ENCODE measurements around the gene EMILIN1.

The EMILIN1 gene

DNA sequence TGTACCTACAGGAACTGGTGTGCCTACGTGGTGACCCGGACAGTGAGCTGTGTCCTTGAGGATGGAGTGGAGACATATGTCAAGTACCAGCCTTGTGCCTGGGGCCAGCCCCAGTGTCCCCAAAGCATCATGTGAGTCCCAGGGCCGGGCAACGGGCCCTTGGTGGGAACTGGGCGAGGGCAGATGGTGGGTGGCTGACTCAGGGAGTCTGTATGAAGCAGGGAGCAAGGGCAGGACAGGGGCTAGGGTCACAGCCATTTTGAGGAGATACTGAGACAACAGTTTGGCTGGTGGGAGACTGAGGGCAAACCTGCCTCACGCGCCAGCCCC is 1.7 kb downstream of the EMILIN1 start:
- no peak for DNase-seq (ENCODE audit: low read depth, low spot score)

DNA sequence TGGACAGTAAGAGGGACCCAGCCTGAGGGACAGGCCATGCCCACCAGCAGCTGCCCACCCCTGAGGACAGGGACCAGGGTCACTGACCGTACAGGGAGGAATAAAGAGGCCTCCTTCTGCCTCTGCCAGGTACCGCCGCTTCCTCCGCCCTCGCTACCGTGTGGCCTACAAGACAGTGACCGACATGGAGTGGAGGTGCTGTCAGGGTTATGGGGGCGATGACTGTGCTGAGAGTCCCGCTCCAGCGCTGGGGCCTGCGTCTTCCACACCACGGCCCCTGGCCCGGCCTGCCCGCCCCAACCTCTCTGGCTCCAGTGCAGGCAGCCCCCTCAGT is 2.2 kb downstream of the EMILIN1 start:
- DNase-seq (ENCODE audit: low read depth, low spot score): no peak

DNA sequence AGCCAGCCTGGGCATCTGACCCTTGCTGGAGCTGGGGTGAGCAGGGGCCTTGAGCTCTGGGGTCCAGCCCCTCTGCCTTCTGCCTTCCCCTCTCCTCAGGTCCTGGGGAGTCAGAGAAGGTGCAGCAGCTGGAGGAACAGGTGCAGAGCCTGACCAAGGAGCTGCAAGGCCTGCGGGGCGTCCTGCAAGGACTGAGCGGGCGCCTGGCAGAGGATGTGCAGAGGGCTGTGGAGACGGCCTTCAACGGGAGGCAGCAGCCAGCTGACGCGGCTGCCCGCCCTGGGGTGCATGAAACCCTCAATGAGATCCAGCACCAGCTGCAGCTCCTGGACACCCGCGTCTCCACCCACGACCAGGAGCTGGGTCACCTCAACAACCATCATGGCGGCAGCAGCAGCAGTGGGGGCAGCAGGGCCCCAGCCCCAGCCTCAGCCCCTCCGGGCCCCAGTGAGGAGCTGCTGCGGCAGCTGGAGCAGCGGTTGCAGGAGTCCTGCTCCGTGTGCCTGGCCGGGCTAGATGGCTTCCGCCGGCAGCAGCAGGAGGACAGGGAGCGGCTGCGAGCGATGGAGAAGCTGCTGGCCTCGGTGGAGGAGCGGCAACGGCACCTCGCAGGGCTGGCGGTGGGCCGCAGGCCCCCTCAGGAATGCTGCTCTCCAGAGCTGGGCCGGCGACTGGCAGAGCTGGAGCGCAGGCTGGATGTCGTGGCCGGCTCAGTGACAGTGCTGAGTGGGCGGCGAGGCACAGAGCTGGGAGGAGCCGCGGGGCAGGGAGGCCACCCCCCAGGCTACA is 3.8 kb downstream of the EMILIN1 start:
- DNase-seq (ENCODE audit: low read depth, low spot score): no peak

DNA sequence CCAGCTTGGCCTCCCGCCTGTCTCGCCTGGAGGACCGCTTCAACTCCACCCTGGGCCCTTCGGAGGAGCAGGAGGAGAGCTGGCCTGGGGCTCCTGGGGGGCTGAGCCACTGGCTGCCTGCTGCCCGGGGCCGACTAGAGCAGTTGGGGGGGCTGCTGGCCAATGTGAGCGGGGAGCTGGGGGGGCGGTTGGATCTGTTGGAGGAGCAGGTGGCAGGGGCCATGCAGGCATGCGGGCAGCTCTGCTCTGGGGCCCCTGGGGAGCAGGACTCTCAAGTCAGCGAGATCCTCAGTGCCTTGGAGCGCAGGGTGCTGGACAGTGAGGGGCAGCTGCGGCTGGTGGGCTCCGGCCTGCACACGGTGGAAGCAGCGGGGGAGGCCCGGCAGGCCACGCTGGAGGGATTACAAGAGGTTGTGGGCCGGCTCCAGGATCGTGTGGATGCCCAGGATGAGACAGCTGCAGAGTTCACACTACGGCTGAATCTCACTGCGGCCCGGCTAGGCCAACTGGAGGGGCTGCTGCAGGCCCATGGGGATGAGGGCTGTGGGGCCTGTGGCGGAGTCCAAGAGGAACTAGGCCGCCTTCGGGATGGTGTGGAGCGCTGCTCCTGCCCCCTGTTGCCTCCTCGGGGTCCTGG is 4.5 kb downstream of the EMILIN1 start:
- no peak for DNase-seq (ENCODE audit: low read depth, low spot score)

DNA sequence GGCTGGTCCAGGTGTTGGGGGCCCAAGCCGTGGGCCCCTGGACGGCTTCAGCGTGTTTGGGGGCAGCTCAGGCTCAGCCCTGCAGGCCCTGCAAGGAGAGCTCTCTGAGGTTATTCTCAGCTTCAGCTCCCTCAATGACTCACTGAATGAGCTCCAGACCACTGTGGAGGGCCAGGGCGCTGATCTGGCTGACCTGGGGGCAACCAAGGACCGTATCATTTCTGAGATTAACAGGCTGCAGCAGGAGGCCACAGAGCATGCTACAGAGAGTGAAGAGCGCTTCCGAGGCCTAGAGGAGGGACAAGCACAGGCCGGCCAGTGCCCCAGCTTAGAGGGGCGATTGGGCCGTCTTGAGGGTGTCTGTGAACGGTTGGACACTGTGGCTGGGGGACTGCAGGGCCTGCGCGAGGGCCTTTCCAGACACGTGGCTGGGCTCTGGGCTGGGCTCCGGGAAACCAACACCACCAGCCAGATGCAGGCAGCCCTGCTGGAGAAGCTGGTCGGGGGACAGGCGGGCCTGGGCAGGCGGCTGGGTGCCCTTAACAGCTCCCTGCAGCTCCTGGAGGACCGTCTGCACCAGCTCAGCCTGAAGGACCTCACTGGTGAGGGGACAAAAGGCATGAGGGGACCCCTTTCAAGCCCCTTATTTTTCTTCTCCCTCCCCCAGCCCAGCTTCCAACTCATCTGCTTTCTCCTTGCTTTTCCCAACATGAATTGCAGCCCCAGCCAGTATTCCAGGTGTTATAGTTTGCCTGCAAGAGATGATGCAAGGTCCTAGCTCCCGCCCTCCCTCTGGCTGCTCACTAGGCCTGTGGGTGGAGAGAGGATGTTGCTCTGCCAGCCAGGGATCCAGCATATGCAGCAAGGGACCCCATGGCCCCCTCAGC is 5.2 kb downstream of the EMILIN1 start:
- no peak for DNase-seq (ENCODE audit: low read depth, low spot score)

DNA sequence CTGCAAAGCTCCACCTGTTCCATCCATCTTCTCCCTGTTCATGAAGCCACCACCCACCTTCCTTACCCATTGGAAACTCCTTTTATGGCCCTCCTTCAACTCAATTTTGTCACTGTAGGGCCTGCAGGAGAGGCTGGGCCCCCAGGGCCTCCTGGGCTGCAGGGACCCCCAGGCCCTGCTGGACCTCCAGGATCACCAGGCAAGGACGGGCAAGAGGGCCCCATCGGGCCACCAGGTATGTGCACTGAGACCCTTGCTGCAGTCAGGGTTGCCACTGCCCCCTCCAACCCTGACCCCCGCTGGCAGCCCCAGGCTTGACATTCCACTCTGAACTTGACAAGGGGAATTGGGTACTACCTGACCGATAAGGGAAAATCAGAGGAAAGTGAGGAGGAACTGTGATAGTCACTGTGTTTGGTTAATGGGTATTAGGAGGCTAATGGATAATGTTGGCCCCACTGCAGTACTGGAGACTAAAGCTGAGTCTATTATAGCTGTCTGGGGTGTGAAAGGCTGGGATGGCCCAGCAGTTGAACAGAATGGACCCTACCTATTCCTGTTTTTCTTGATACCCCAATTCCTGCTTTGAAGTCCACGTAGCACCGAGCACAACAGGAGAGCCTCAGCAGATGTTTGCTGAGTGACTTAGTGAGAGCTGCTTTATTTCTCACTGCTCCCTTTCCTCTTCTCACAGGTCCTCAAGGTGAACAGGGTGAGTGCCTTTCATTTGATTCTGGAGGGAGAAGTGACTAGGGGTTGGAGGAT is 6.1 kb downstream of the EMILIN1 start:
- no peak for DNase-seq (ENCODE audit: low read depth, low spot score)

DNA sequence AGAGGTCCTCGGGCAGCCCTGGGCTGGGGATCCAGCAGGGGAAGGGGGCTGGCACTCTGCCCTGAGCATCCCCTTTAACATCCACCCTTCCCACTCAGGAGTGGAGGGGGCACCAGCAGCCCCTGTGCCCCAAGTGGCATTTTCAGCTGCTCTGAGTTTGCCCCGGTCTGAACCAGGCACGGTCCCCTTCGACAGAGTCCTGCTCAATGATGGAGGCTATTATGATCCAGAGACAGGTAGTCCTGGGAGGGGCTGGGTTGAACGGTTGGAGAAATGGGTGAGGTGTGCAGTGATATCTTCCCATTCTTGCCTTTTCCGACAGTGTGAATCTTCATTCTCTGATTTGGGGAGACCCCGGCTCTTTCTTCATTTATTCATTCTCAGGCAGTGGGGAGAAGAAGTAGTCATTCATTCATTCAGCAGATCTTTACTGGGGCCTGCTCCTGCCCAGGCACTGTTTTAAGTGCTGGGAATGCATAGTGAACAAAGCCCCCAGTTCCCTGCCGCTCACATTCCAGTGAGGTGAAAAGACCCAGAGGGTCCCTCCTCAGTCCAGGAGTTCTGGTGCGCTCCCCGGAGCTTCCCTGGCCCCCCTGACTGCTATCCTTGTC is 6.8 kb downstream of the EMILIN1 start:
- DNase-seq (ENCODE audit: low read depth, low spot score): no peak

DNA sequence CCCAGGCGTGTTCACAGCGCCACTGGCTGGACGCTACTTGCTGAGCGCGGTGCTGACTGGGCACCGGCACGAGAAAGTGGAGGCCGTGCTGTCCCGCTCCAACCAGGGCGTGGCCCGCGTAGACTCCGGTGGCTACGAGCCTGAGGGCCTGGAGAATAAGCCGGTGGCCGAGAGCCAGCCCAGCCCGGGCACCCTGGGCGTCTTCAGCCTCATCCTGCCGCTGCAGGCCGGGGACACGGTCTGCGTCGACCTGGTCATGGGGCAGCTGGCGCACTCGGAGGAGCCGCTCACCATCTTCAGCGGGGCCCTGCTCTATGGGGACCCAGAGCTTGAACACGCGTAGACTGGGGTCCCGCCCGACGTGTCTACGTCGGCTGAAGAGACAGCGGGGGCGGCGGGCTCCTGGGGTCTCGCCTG is 7.3 kb downstream of the EMILIN1 start:
- no peak for DNase-seq (ENCODE audit: low read depth, low spot score)

DNA sequence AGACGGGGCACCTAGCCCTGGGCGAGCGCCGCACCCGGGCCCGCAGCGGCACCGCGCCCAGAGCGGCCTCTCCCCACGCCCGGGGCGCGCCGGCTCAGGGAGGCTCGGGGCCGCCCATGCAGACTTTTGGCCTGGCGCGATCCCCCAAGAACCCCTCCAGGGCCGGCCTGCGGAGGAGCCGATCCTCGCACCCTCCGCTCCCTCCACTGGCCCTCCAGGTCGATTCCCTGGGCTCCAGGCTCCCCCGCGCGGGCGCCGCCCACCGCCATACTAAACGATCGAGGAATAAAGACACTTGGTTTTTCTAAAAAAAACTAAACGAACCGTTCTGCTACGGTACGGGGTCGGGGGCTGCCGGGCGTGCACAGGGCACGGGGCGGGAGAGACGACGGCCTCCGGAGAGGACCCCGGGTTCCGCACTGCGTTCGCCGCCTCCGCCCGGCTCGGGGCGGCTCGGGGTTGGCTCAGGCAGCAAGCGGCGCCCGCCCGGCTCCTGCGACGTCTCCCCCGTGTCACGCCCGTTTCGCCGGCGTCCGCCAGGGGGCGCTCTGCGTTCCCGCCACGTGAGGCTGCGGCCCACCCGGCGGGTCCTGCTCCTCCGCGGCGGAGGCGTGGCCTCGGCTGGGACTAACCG is 7.8 kb downstream of the EMILIN1 start:
- peak; percentile 97 for DNase-seq (ENCODE audit: low read depth, low spot score)

DNA sequence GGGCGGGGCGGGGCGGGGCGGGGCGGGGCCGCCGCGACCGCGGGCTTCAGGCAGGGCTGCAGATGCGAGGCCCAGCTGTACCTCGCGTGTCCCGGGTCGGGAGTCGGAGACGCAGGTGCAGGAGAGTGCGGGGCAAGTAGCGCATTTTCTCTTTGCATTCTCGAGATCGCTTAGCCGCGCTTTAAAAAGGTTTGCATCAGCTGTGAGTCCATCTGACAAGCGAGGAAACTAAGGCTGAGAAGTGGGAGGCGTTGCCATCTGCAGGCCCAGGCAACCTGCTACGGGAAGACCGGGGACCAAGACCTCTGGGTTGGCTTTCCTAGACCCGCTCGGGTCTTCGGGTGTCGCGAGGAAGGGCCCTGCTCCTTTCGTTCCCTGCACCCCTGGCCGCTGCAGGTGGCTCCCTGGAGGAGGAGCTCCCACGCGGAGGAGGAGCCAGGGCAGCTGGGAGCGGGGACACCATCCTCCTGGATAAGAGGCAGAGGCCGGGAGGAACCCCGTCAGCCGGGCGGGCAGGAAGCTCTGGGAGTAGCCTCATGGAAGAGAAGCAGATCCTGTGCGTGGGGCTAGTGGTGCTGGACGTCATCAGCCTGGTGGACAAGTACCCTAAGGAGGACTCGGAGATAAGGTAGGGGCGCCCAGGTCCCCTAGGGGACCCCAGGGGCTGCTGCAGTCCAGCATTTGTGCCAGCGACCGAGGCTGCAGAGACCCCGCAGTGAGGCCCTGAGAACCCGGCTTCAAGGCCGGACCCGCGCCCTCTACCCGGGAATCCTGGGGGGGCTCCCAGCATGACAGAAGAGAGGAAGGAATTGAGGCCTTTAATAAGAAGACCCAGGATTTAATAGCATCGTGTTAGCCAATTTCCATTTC is 8.5 kb downstream of the EMILIN1 start, which contains the start of gene KHK:
Gene KHK (plus strand): TSS at position 49 of the 870 bp plus-strand sequence. CDS start 488 bp downstream, at position 537.
- DNase-seq (ENCODE audit: low read depth, low spot score): no peak

DNA sequence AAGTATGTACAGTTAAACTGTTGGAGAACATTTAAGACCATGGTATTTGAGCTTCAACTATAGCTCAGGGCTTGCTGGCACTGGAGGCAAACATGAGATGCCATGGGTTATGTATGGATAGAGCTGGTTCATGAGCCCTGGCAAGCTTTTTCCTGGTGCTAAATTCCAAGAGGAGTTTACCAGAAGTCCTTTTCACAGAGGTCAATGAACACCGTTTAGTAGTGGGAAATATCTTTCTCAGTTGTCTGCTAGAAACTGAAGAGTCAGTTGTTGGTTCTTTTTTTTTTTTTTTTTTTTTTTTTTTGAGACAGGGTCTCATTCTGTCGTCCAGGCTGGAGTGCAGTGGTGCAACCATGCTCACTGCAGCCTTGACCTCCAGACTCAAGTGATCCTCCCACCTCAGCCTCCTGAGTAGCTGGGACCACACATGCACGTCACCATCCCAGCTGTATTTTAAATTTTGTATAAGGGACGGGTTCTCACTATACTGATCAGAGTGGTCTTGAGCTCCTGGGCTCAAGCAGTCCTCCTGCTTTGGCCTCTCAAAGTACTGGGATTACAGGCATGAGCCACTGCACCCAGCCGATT is 9.5 kb downstream of the EMILIN1 start:
- DNase-seq (ENCODE audit: low read depth, low spot score): no peak

DNA sequence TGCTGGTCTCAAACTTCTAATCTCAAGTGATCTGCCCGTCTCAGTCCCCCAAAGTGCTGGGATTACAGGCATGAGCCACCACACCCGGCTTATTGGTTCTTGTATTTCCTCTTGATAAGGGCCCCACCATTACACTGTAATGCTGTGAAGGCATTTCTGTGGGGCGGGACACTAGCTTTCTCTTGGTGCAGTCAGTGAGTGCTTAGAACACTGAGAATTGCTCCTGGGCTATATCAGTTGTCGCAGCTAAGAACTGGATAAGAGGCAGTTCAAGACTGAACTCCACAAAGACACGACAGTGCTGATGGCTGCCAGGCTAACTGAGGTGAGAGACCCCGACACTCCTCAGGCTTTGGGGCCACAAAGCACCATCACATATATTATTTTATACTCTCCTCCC is 10.2 kb downstream of the EMILIN1 start:
- no peak for DNase-seq (ENCODE audit: low read depth, low spot score)

DNA sequence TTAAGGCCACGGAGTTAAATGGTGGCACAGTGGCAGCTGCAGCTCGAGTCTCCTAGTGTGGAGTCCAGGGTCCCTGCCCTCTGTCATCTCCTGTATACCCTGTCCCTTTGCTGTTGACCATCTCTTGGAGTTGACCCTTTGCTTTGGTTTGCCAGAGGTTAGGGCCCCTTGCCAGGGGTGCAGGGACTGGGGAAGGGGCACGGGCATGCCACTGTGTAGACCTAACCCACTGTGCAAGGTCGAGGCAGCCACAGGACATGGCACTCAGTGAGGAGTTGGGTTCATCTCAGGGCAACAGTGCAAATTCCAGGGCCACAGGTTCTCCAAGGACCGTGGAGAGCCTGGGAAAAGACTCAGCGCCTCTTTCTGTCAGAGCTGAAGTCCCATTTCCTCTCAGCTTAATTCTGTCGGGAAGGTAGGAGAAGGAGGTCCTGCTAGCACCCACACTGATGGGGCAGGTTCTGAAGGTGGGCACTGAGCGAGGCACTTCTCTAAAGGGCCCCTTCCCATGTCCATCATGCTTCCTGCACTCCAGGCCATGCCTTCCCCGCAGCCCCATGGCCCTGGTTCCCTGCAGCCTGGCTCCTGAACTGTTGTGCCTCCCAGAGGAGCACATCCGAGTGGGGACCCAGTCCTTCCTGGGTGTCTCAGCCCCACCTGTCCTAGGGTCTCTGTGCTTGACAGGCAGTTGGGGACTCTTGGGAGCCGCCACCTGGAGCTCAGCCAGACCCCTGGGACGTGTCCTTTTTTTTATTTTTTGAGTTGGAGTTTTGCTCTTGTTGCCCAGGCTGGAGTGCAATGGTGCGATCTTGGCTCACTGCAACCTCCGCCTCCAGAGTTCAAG is 10.9 kb downstream of the EMILIN1 start:
- no peak for DNase-seq (ENCODE audit: low read depth, low spot score)

DNA sequence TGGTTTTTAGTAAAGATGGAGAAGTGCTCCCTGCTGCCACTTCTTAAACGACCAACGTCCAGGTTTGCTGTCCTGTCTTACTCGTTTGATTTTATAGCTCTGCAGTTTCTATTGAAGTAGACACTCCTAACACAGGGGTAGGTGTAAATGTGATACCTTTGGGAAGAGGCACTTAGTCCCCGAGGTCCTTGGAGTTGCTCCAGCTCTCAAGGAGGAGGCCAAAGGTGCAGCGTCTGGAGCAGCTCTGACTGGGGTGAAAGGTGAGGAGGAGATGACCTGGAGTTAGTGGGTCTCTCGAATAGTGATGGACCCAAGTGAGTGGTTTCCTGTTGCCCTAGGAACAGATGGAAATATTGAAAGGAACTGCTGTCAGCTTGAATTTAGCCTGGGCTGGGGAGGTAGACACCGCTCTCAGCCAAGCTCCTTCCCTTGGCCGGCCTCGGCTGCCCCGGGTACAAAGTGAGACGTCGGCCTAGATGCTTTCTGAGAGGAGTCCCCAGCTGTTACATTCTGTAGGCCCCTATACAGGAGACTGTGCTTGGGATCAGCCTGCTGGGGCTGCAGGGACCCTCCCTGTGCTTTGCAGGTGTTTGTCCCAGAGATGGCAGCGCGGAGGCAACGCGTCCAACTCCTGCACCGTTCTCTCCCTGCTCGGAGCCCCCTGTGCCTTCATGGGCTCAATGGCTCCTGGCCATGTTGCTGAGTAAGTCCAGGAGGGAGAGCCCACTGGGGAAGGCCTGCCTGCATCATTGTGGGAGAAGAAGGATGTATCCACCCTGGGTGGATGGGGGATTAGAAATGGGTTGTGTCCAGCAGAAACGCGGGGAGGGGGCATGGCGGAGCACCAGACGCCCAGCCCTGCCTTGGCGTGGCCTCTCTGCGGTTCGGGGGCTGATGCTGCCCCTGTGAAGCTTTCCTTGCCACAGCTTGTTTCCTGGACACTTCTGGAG is 13.6 kb downstream of the EMILIN1 start:
- DNase-seq (ENCODE audit: low read depth, low spot score): no peak

DNA sequence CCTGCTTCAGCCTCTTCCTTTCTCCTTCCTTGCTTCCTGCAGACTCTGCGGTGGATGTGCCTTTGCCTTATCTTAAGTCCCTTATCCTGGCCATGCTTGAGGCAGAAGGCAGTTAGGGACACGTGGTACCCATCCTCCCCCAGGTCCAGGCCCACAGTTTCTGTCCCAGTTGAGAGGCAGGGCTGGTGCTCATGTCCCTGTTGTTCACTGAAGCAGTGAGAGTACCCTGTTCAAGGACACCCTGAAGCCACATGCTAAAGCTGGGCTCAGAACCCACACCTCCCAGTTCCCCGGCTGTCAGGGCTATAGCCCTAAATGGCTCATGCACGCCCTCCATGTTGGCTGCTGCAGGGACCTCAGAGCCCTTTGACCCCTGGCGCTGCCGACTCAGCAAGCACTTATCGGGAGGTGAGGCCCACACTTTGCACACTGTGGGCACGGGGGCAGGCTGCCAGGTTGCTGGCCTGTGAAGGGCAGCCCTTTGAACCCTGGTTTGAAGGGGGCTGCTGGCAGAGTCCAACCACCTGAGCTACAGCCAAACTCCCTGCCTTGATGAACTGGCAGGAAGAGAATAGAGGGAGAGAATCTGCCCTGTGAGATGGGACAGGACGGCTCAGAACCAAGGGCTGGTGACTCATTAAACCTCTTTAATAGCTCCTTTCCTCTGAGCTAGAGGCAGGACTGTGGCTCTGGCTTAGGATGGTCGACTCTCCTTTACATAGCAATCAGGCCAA is 14.4 kb downstream of the EMILIN1 start:
- no peak for DNase-seq (ENCODE audit: low read depth, low spot score)

DNA sequence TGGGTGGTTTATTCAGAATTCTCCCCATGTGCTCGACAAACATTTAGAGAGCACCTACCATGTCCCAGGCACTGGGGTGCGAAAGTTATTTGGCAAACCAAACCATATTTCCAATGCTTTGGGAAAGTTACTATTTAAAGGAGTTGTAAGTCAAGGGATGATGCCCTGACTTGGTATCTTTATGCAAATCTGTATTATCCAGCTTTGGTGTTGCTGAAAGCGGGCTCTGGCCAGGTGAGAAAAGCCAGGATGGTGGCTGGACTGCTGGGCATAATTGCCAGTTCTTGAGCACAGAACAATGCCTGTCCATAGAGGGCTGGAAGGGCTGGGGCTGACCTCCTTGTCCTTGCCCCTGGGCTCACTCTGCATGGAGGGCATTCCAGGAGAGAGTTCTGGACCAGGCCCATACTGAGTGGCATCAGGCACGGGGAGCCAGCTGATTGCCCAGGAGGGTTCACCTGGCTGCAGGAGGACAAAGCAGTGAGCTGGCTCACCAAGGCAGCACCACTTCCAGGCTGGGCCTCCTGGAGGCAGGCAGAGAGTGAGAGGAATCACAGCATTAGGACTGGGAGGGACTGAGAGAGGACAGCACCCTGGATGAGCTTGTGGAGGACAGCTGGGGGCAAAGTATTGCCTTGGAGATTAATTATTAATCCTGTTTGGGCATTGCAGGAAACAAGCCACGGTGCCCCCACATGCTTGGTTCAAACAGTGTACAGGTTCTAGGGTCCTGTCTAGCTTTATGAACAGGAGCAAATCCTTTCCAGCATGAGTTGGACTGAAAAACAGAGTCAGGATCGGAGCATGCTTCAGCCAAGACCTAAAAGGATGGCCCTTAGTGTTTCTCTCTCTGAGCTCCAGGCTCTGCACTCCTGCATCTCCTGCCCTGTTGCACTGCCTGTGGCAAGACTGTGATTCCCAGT is 15.3 kb downstream of the EMILIN1 start:
- DNase-seq (ENCODE audit: low read depth, low spot score): no peak
